GM12878 (cell line): ENCODE measurements around the gene METTL5. TPM values are rescaled to one million over a fixed set of nuclear protein-coding genes. Genes with fewer than 3 reads are reported as not detected.

Experiments used
- ATAC-seq: fragments of 200-7000 bp; cut with Tn5 transposase; 3 replicates; pipeline ENCODE4 v1.9.1; 2020; ENCODE audit warnings: mild to moderate bottlenecking, moderate library complexity
- BruUV-seq: library from RNA; stranded (reverse); fragments of 400-500 nt; replicated peaks from 2 replicates; lab custom pipeline; 2021; lab: Mats Ljungman, UMichigan
- CTCF ChIA-PET: fragments of 300-600 bp; sonication (Branson Sonifier 250); formaldehyde crosslinking; extraction: SDS; loops from one replicate; lab custom pipeline; 2021; ENCODE audit warnings: inconsistent platforms; lab: Yijun Ruan, JAX
- POLR2A ChIA-PET: fragments of 350-600 bp; formaldehyde crosslinking; extraction: SDS; loops from one replicate; lab custom pipeline; 2021; ENCODE audit warnings: inconsistent platforms; lab: Charles Lee
- RAD21 ChIA-PET: fragments of 300-600 bp; sonication (Branson Sonifier 250); formaldehyde crosslinking; loops from one replicate; lab custom pipeline; 2023; ENCODE audit warnings: antibody characterized with exemption; ENCODE audit not compliant: unreplicated experiment; lab: Charles Lee
- SMC1A ChIA-PET: fragments of 300-600 bp; sonication (Branson Sonifier 250); formaldehyde crosslinking; loops from one replicate; lab custom pipeline; 2023; ENCODE audit not compliant: unreplicated experiment, uncharacterized antibody; lab: Charles Lee
- DNase-seq: peaks from one replicate; pipeline ENCODE4 v3.0.0-alpha.2; 2011; ENCODE audit warnings: low read depth, low spot score
- FAIRE-seq: peaks from 3 replicates; lab custom pipeline; 2011; peaks lifted over from hg19 to GRCh38; lab: Jason Lieb, UNC
- H2AFZ ChIP-seq: 2 replicates; pipeline ENCODE4 v1.6.0; 2011; ENCODE audit warnings: low read depth, low read length, control low read depth; ENCODE audit not compliant: control insufficient read depth
- H3K27ac ChIP-seq: 2 replicates; pipeline ENCODE4 v1.5.1; 2011; ENCODE audit warnings: control low read depth; ENCODE audit not compliant: control insufficient read depth, insufficient read depth
- H3K27me3 ChIP-seq, 2 experiments: replicated peaks in 1 of 2; 2 replicates each; pipeline versions ENCODE4 v1.6.0 to v1.6.1; 2011; ENCODE audit warnings: low read length in 1 of 2; ENCODE audit not compliant: control insufficient read depth in 2 of 2, insufficient read depth in 2 of 2
- H3K36me3 ChIP-seq, 2 experiments: 2 replicates each; pipeline ENCODE4 v1.5.1; 2011; ENCODE audit warnings: low read length in 1 of 2; ENCODE audit not compliant: control insufficient read depth in 2 of 2, insufficient read depth in 2 of 2
- H3K4me1 ChIP-seq: 2 replicates; pipeline ENCODE4 v1.6.1; 2011; ENCODE audit warnings: mild to moderate bottlenecking, low read length, moderate library complexity, mixed read lengths; ENCODE audit not compliant: control insufficient read depth, insufficient read depth
- H3K4me2 ChIP-seq: 2 replicates; pipeline ENCODE4 v1.6.0; 2011; ENCODE audit warnings: control low read depth; ENCODE audit not compliant: control insufficient read depth, insufficient read depth
- H3K4me3 ChIP-seq: fragments of 200-600 bp; sonication (generic); 2 replicates; pipeline ENCODE4 v1.5.1; 2016
- H3K79me2 ChIP-seq: 2 replicates; pipeline ENCODE4 v1.6.0; 2011; ENCODE audit warnings: low read length; ENCODE audit not compliant: control insufficient read depth, insufficient read depth
- H3K9ac ChIP-seq: 2 replicates; pipeline ENCODE4 v1.8.0; 2011; ENCODE audit warnings: low read length, control low read depth, mixed read lengths; ENCODE audit not compliant: control insufficient read depth, insufficient read depth
- H3K9me3 ChIP-seq: replicated peaks from 3 replicates; pipeline ENCODE4 v1.5.1; 2011; ENCODE audit warnings: mild to moderate bottlenecking, low read length; ENCODE audit not compliant: control insufficient read depth, insufficient read depth
- H4K20me1 ChIP-seq: 2 replicates; pipeline ENCODE4 v1.6.0; 2011; ENCODE audit not compliant: control insufficient read depth, insufficient read depth
- ATF7 ChIP-seq: fragments of 450-650 bp; IDR thresholded peaks from 2 replicates; pipeline ENCODE4 v1.6.1; 2016; ENCODE audit warnings: low read depth, mild to moderate bottlenecking
- E2F8 ChIP-seq: fragments of 450-650 bp; IDR thresholded peaks from 2 replicates; pipeline ENCODE4 v1.6.1; 2018; ENCODE audit warnings: mild to moderate bottlenecking, low read depth, moderate library complexity; ENCODE audit not compliant: partially characterized antibody
- HCFC1 ChIP-seq: fragments of 150-350 bp; IDR thresholded peaks from 2 replicates; pipeline ENCODE4 v1.6.1; 2014; ENCODE audit warnings: low read length
- IKZF2 ChIP-seq, 2 experiments: fragments of 450-650 bp; IDR thresholded peaks; 2 replicates each; pipeline ENCODE4 v1.6.1; 2017; ENCODE audit warnings: mild to moderate bottlenecking in 2 of 2, moderate library complexity in 2 of 2
- MEF2B ChIP-seq: fragments of 450-650 bp; IDR thresholded peaks from 2 replicates; pipeline ENCODE4 v1.6.1; 2018; ENCODE audit warnings: mild to moderate bottlenecking, moderate library complexity; ENCODE audit not compliant: partially characterized antibody, poor library complexity, severe bottlenecking
- PBX3 ChIP-seq: IDR thresholded peaks from 2 replicates; pipeline ENCODE4 v1.6.1; 2011; ENCODE audit warnings: mild to moderate bottlenecking, low read depth, low read length, moderate library complexity; ENCODE audit not compliant: insufficient replicate concordance
- RAD51 ChIP-seq: fragments of 450-650 bp; IDR thresholded peaks from 2 replicates; pipeline ENCODE4 v1.6.1; 2016; ENCODE audit warnings: moderate library complexity, mild to moderate bottlenecking, inconsistent platforms
- ZBTB40 ChIP-seq: fragments of 450-650 bp; IDR thresholded peaks from 2 replicates; pipeline ENCODE4 v1.6.1; 2016; ENCODE audit warnings: mild to moderate bottlenecking, moderate library complexity, borderline replicate concordance
- WGBS: methylation state at CpG from one replicate; pipeline ENCODE4 v1.1.6; 2016; ENCODE audit warnings: low lambda C conversion rate; ENCODE audit not compliant: insufficient replicate concordance, insufficient coverage; ENCODE audit errors: missing lambda C conversion rate; 5-methylcytosine and 5-hydroxymethylcytosine counted together
- in situ Hi-C: fragments of 300-500 bp; cut with MboI; formaldehyde crosslinking; loops from 9 replicates; pipeline ENCODE4 v1.14.3; 2018; ENCODE audit warnings: mixed read lengths
- intact Hi-C: fragments of 100-400 bp; cut with micrococcal nuclease; formaldehyde crosslinking; loops from one replicate; pipeline ENCODE4 v1.14.2; 2022; ENCODE audit not compliant: unreplicated experiment
- polyA plus RNA-seq, 11 experiments: library from polyadenylated mRNA; depleted of rRNA in 4 of 11; unstranded in 6 of 11; stranded (reverse) in 5 of 11; fragments of >200 nt; fragmentation: Nextera tagmentation in 4 of 11; fragmentation: Illumina TruSeq in 1 of 11; extraction: Ambion mirVana in 4 of 11; extraction: Trizol in 1 of 11; gene quantifications; 1 replicate in 1 of 11; 2 replicates in 10 of 11; pipeline versions ENCODE4 v1.2.1 to v1.2.3, GENCODE V29; 2011 to 2016; ENCODE audit warnings: inconsistent platforms in 2 of 11, missing spikeins in 2 of 11, low read depth in 1 of 11
- total RNA-seq, 4 experiments: library from RNA; depleted of rRNA in 3 of 4; stranded (reverse); fragments of >200 nt in 3 of 4; fragmentation: Illumina TruSeq in 1 of 4; extraction: Trizol in 1 of 4; gene quantifications; 2 replicates each; pipeline versions ENCODE4 v1.2.1 to v1.2.3, GENCODE V29; 2013 to 2021
- TF ChIP-seq, protein P1 (sequence below): fragments of 450-650 bp; IDR thresholded peaks from 2 replicates; pipeline ENCODE4 v1.6.1; 2016; ENCODE audit warnings: mild to moderate bottlenecking

Gene METTL5
- total and polyA plus RNA-seq, 10 of the 15 experiments (the other 5 are each of a cell fraction or from before 2014, with no cell fraction given): 55.0 to 204 (median 87.4) TPM

- TF ChIP-seq RAD51: no peak
Observed at GRCh38 chr2:169765523-169765922, 59.2 kb downstream of the METTL5 start (continued).

- 81% methylated on average over 6 of the region's 6 CpGs for WGBS
- H3K4me3 ChIP-seq: no peak overlapping the region
- H3K4me1 ChIP-seq: peaks cover 4% of the 10 kb centered on the region
- no peak overlapping the region for H3K9ac ChIP-seq
- H2AFZ ChIP-seq: no peak overlapping the region
- no peak overlapping the region for H3K27ac ChIP-seq
- FAIRE-seq (no peak), ATAC-seq (peak; percentile 10; the same call in 2 of the 3 replicates), DNase-seq (no peak)
- no peaks in the 10 kb centered on the region for H3K9me3 ChIP-seq
- H4K20me1 ChIP-seq: no peaks in the 10 kb centered on the region
- no peak overlapping the region for H3K4me2 ChIP-seq
- in situ Hi-C loops: no loop called here
- no peaks in the 10 kb centered on the region for H3K36me3 ChIP-seq
- ChIA-PET POLR2A (interaction anchor here (1.1 kb wide), 1 partner anchor 9 kb away, joined by 3 read pairs; no protein-coding TSS in a partner anchor), CTCF (no interaction called here), SMC1A (interaction anchor here (1.4 kb wide), 1 partner anchor 19 kb away, joined by 5 read pairs; no protein-coding TSS in a partner anchor), RAD21 (interaction anchor here (1.1 to 2.0 kb wide), 2 partner anchors 16 to 29 kb away, joined by 3 to 5 read pairs; no protein-coding TSS in a partner anchor)
- H3K27me3 ChIP-seq: no peaks in the 10 kb centered on the region
- BruUV-seq: no TSS peak
- H3K79me2 ChIP-seq: no peaks in the 10 kb centered on the region
- intact Hi-C loops: no loop called here
- TF ChIP-seq ATF7: 0 out of 2 replicates have a peak, but pooled peaks have one; percentile 47
- TF ChIP-seq, protein P1, sequence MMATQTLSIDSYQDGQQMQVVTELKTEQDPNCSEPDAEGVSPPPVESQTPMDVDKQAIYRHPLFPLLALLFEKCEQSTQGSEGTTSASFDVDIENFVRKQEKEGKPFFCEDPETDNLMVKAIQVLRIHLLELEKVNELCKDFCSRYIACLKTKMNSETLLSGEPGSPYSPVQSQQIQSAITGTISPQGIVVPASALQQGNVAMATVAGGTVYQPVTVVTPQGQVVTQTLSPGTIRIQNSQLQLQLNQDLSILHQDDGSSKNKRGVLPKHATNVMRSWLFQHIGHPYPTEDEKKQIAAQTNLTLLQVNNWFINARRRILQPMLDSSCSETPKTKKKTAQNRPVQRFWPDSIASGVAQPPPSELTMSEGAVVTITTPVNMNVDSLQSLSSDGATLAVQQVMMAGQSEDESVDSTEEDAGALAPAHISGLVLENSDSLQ: no peak
- no peak for TF ChIP-seq HCFC1
- no peak for TF ChIP-seq PBX3
- TF ChIP-seq MEF2B: peak; percentile 46
- 0 out of 4 replicates have a peak, but pooled peaks of 1 of the 2 experiments have one; percentile 83 for TF ChIP-seq IKZF2 (IDR thresholded peaks at IDR 0.05)
- peak; percentile 31; the same call in 1 of the 2 replicates for TF ChIP-seq ZBTB40
- TF ChIP-seq E2F8: no peak
Observed at GRCh38 chr2:169761970-169762292, 62.8 kb downstream of the METTL5 start.
